ENCODE data around the gene SNCAIP. TPM values are rescaled to one million over a fixed set of nuclear protein-coding genes. Genes with fewer than 3 reads are reported as not detected.
A peak's percentile ranks its signal among the peaks of the same experiment; 100 is the strongest.

The SNCAIP gene
- total and polyA plus RNA-seq, 2 donors (not counting 1 experiment from before 2014, with no cell fraction given) = 1.3 to 4.1 TPM

DNA sequence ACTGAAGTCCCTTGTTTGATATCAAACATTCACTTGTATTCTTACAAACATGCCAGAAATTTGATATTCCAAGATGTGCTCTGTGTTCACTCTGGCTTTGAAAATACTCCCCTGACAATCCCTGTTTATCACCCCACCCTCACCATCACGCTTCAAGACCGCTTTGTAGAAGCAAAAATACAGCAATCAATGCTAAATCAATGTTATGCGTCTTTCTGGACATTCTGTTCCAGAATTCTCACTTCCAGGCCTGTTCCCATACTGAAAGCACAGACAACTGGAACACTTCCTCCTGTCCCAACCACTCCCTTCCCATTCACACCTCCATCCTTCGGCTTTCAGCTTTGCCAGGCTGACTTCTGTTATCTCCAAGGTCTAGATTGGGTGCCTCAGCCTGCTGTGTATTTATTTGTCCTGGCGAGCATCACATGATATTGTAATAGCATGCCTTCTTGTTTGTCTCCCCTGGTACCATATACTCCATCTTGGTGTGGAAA lies 72.8 kb downstream of the SNCAIP start:
- Histone ChIP-seq H3K79me2 (ENCODE audit: control insufficient read depth, insufficient read depth, low read length) (no peaks in the 10 kb centered on the region), H3K4me1 (ENCODE audit: control insufficient read depth, extremely low read depth, insufficient read depth, low read length) (no peaks in the 10 kb centered on the region), H4K20me1 (ENCODE audit: control insufficient read depth, extremely low read depth, insufficient read depth, low read length) (no peaks in the 10 kb centered on the region), H3K4me2 (ENCODE audit: extremely low read depth, insufficient read depth, low read length) (no peak overlapping the region), H3K4me3 (replicated peaks in 1 of 4; ENCODE audit: control extremely low read depth in 1 of 4, insufficient read depth in 1 of 4, low read depth in 3 of 4, low read length in 4 of 4) (no peak overlapping the region), H3K9ac (ENCODE audit: insufficient read depth, low read length) (no peak overlapping the region), H2AFZ (ENCODE audit: low read length) (no peak overlapping the region), H3K27ac (ENCODE audit: insufficient read depth, low read length) (no peak overlapping the region), H3K27me3 (ENCODE audit: control insufficient read depth, insufficient read depth, low read length) (no peaks in the 10 kb centered on the region), H3K36me3 (ENCODE audit: control insufficient read depth, insufficient read depth, low read length) (no peaks in the 10 kb centered on the region), H3K9me3 (ENCODE audit: control insufficient read depth, insufficient read depth, low read depth, low read length) (no peaks in the 10 kb centered on the region)
- TF ChIP-seq, protein P1, sequence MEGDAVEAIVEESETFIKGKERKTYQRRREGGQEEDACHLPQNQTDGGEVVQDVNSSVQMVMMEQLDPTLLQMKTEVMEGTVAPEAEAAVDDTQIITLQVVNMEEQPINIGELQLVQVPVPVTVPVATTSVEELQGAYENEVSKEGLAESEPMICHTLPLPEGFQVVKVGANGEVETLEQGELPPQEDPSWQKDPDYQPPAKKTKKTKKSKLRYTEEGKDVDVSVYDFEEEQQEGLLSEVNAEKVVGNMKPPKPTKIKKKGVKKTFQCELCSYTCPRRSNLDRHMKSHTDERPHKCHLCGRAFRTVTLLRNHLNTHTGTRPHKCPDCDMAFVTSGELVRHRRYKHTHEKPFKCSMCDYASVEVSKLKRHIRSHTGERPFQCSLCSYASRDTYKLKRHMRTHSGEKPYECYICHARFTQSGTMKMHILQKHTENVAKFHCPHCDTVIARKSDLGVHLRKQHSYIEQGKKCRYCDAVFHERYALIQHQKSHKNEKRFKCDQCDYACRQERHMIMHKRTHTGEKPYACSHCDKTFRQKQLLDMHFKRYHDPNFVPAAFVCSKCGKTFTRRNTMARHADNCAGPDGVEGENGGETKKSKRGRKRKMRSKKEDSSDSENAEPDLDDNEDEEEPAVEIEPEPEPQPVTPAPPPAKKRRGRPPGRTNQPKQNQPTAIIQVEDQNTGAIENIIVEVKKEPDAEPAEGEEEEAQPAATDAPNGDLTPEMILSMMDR (conservative IDR thresholded peaks at IDR 0.05 in 1 of 2, IDR thresholded peaks at IDR 0.05 in 1 of 2; ENCODE audit: low read depth in 1 of 2, low read length in 2 of 2) = no peak
- TF ChIP-seq EZH2 (IDR thresholded peaks at IDR 0.05; ENCODE audit: low read length, missing control alignments) = no peak
- no peak for DNase-seq (ENCODE audit: low read depth in 2 of 2)

DNA sequence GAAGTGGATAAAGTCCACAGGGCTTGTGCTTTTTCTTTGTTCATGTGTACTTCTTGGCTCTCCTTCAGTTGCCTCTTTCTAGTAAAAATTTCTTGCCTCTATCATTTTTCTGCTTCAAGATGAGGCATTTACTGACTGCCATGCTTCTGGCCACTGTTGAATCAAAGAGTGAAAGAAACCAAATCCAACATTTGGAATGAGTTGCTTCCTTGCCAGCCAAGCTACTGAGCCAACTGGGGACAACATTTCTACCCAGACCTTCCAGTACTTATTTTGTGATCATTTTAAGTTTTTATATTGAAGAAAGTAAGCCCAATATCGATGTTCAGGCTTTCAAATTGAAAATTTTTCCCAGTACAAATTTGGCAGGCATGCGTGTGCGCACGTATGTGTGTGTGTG lies 73.2 kb downstream of the SNCAIP start:
- Histone ChIP-seq H3K27me3 (ENCODE audit: control insufficient read depth, insufficient read depth, low read length) (no peaks in the 10 kb centered on the region), H3K36me3 (ENCODE audit: control insufficient read depth, insufficient read depth, low read length) (no peaks in the 10 kb centered on the region), H2AFZ (ENCODE audit: low read length) (no peak overlapping the region), H4K20me1 (ENCODE audit: control insufficient read depth, extremely low read depth, insufficient read depth, low read length) (no peaks in the 10 kb centered on the region), H3K79me2 (ENCODE audit: control insufficient read depth, insufficient read depth, low read length) (no peaks in the 10 kb centered on the region), H3K4me3 (replicated peaks in 1 of 4; ENCODE audit: control extremely low read depth in 1 of 4, insufficient read depth in 1 of 4, low read depth in 3 of 4, low read length in 4 of 4) (no peak overlapping the region), H3K9me3 (ENCODE audit: control insufficient read depth, insufficient read depth, low read depth, low read length) (no peaks in the 10 kb centered on the region), H3K4me2 (ENCODE audit: extremely low read depth, insufficient read depth, low read length) (no peak overlapping the region), H3K27ac (ENCODE audit: insufficient read depth, low read length) (no peak overlapping the region), H3K4me1 (ENCODE audit: control insufficient read depth, extremely low read depth, insufficient read depth, low read length) (no peaks in the 10 kb centered on the region), H3K9ac (ENCODE audit: insufficient read depth, low read length) (no peak overlapping the region)
- DNase-seq (ENCODE audit: low read depth in 2 of 2) = no peak
- no peak for TF ChIP-seq EZH2 (IDR thresholded peaks at IDR 0.05; ENCODE audit: low read length, missing control alignments)

DNA sequence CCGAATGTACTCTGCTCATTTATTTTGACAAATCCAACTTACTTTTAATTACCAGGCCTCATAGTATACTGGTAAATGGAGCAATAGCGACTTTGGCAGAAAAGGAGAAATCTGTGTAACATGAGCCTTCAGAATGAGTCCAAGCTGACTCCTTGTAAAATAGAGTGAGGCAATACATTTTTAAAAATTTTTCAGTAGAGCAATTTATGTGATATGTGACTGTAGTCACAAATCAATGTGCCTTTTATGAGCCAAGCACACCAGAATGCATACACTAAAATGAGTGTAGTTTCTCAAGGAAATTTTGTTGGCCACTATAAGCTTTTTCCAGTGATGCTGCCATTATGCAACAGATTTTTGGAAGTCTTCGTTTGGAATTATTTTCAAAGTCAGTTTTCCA lies 73.8 kb downstream of the SNCAIP start:
- Histone ChIP-seq H3K4me1 (ENCODE audit: control insufficient read depth, extremely low read depth, insufficient read depth, low read length) (no peaks in the 10 kb centered on the region), H3K4me2 (ENCODE audit: extremely low read depth, insufficient read depth, low read length) (no peak overlapping the region), H3K4me3 (replicated peaks in 1 of 4; ENCODE audit: control extremely low read depth in 1 of 4, insufficient read depth in 1 of 4, low read depth in 3 of 4, low read length in 4 of 4) (no peak overlapping the region), H3K9me3 (ENCODE audit: control insufficient read depth, insufficient read depth, low read depth, low read length) (no peaks in the 10 kb centered on the region), H3K79me2 (ENCODE audit: control insufficient read depth, insufficient read depth, low read length) (no peaks in the 10 kb centered on the region), H3K27ac (ENCODE audit: insufficient read depth, low read length) (no peak overlapping the region), H4K20me1 (ENCODE audit: control insufficient read depth, extremely low read depth, insufficient read depth, low read length) (no peaks in the 10 kb centered on the region), H2AFZ (ENCODE audit: low read length) (no peak overlapping the region), H3K27me3 (ENCODE audit: control insufficient read depth, insufficient read depth, low read length) (no peaks in the 10 kb centered on the region), H3K36me3 (ENCODE audit: control insufficient read depth, insufficient read depth, low read length) (no peaks in the 10 kb centered on the region), H3K9ac (ENCODE audit: insufficient read depth, low read length) (no peak overlapping the region)
- no peak for TF ChIP-seq EZH2 (IDR thresholded peaks at IDR 0.05; ENCODE audit: low read length, missing control alignments)
- TF ChIP-seq, protein P1 (conservative IDR thresholded peaks at IDR 0.05 in 1 of 2, IDR thresholded peaks at IDR 0.05 in 1 of 2; ENCODE audit: low read depth in 1 of 2, low read length in 2 of 2) = no peak
- DNase-seq (ENCODE audit: low read depth in 2 of 2) = peak in 1 of 2 donors; percentile 78

All from fibroblast of lung (primary cell).